HL-60 (cell line): Measurements from ENCODE around the gene NDUFA13.

Source experiments
- DNase-seq, 2 experiments: peaks; one replicate each; pipeline ENCODE4 v3.0.0-alpha.2; 2010 to 2020; ENCODE audit warnings: low read depth in 1 of 2, low spot score in 1 of 2
- H3K27ac ChIP-seq: fragments of 250-450 bp; sonication (Bioruptor Pico); replicated peaks from 2 replicates; pipeline ENCODE4 v1.5.1; 2020; ENCODE audit warnings: mild to moderate bottlenecking, moderate library complexity
- H3K27me3 ChIP-seq: fragments of 250-450 bp; sonication (Bioruptor Pico); 2 replicates; pipeline ENCODE4 v1.5.1; 2021; ENCODE audit warnings: mild to moderate bottlenecking, moderate library complexity; ENCODE audit not compliant: insufficient read depth, poor library complexity, severe bottlenecking
- H3K4me3 ChIP-seq: replicated peaks from 2 replicates; pipeline ENCODE4 v1.5.1; 2011; ENCODE audit warnings: mild to moderate bottlenecking, control low read depth, low read length; ENCODE audit not compliant: insufficient read depth
- GABPA ChIP-seq: IDR thresholded peaks from 2 replicates; pipeline ENCODE4 v1.6.1; 2012; ENCODE audit warnings: low read depth
- POLR2AphosphoS5 ChIP-seq: IDR thresholded peaks from 2 replicates; pipeline ENCODE4 v1.6.1; 2012; ENCODE audit warnings: low read depth
- REST ChIP-seq: IDR thresholded peaks from 2 replicates; pipeline ENCODE4 v1.6.1; 2012; ENCODE audit warnings: low read depth; ENCODE audit not compliant: insufficient replicate concordance
- SPI1 ChIP-seq: IDR thresholded peaks from 2 replicates; pipeline ENCODE4 v1.6.1; 2012; ENCODE audit warnings: low read depth, mild to moderate bottlenecking, borderline replicate concordance
- TF ChIP-seq, protein P1 (sequence below): IDR thresholded peaks from one replicate; pipeline ENCODE4 v1.5.1; 2011; ENCODE audit warnings: low read length, control low read depth, inconsistent platforms; ENCODE audit not compliant: insufficient read depth

The NDUFA13 gene

GRCh38 chr19:19502281-19502680 lies 13.7 kb upstream of the NDUFA13 start:
- no peak overlapping the region for H3K27ac ChIP-seq
- H3K27me3 ChIP-seq: no peaks in the 10 kb centered on the region
- DNase-seq: no peak
- no peak for TF ChIP-seq REST
- TF ChIP-seq GABPA: no peak
- TF ChIP-seq, protein P1, sequence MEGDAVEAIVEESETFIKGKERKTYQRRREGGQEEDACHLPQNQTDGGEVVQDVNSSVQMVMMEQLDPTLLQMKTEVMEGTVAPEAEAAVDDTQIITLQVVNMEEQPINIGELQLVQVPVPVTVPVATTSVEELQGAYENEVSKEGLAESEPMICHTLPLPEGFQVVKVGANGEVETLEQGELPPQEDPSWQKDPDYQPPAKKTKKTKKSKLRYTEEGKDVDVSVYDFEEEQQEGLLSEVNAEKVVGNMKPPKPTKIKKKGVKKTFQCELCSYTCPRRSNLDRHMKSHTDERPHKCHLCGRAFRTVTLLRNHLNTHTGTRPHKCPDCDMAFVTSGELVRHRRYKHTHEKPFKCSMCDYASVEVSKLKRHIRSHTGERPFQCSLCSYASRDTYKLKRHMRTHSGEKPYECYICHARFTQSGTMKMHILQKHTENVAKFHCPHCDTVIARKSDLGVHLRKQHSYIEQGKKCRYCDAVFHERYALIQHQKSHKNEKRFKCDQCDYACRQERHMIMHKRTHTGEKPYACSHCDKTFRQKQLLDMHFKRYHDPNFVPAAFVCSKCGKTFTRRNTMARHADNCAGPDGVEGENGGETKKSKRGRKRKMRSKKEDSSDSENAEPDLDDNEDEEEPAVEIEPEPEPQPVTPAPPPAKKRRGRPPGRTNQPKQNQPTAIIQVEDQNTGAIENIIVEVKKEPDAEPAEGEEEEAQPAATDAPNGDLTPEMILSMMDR: no peak
- no peak for TF ChIP-seq SPI1
- no peak for TF ChIP-seq POLR2AphosphoS5
- H3K4me3 ChIP-seq: no peak overlapping the region

GRCh38 chr19:19502808-19503602 lies 13.0 kb upstream of the NDUFA13 start:
- TF ChIP-seq POLR2AphosphoS5 (no peak), GABPA (no peak), REST (no peak), SPI1 (no peak)
- TF ChIP-seq, protein P1: no peak
- no peak for DNase-seq
- H3K4me3 ChIP-seq: no peak overlapping the region
- H3K27me3 ChIP-seq: no peaks in the 10 kb centered on the region
- H3K27ac ChIP-seq: no peak overlapping the region

DNA sequence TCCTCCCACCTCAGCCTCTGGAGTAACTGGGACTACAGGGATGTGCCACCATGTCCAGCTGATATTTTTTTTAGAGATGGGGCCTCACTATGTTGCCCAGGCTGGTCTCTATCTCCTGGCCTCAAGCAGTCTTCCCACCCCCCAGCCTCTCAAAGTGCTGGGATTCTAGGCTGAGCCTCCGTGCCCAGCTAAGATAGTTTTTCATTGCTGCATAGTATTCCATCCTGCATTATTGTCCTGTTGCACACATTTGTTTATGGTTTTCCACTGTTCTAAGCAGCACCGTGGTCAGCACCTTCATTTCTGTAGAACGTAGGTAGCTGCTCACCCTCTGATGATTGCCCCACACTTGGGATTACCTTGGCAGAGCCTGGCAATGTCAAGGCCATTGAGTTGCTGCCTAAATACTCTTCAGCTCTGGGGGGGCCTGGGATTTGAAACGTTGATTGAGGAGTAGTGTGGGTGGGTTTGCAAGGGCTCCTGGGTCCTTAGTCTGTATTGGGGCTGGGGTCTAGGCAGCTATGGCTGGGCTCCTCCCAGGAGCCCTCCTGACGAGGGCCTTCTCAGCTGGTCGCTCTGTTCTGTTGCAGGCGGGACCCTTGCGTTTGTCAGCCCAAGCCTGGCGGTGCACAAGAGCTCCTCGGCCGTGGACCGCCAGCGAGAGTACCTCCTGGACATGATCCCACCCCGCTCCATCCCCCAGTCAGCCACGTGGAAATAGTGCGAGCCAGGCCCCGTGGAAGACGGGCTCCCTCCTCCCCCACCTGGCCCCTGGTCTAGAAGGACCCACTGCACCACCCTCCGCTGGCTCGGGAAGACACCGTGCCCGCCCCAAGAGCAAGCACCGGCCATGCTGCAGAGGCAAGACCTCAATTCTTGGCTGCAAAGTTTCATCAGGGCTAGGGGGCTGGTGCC lies 11.0 kb upstream of the NDUFA13 start:
- no peak for DNase-seq
- TF ChIP-seq GABPA (no peak), POLR2AphosphoS5 (no peak), REST (no peak), SPI1 (no peak)
- TF ChIP-seq, protein P1: no peak
- H3K27me3 ChIP-seq: no peaks in the 10 kb centered on the region
- H3K27ac ChIP-seq: no peak overlapping the region
- no peak overlapping the region for H3K4me3 ChIP-seq
